DMS114 treated with DMSO at 0.1 percent for 48 hours (cell line): ENCODE data around the gene MAGEA9.
"Not testable (repeated sequence)": the region's sequence is repeated elsewhere in the genome, so short reads cannot be mapped to it uniquely, and the experiment has no call there.

Source experiments
- DNase-seq: peaks from one replicate; lab custom pipeline; 2025; ENCODE audit not compliant: unreplicated experiment; lab: John Stamatoyannopoulos, UW

The MAGEA9 gene

GRCh38 chrX:149807747-149808458, 26.2 kb downstream of the MAGEA9 start:
- no peak for DNase-seq

DNA sequence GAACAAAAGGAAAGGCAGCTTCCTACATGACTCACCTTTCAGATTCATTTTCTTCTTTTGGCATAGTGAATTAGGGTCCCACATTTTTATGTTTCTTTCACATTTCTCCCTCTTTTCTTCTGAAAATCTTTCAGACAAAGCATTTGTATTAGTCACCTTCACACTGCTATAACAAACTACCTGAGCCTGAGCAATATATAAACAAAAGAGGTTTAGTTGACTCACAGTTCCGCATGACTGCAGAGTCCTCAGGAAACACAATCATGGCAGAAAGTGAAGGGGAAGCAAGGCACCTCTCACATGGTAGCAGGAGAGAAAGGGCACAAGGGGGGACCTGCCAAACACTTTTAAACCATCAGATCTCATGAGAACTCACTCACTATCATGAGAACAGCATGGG, 36.9 kb downstream of the MAGEA9 start:
- DNase-seq, result no peak

GRCh38 chrX:149819371-149819770, 37.6 kb downstream of the MAGEA9 start:
- DNase-seq, result no peak

DNA sequence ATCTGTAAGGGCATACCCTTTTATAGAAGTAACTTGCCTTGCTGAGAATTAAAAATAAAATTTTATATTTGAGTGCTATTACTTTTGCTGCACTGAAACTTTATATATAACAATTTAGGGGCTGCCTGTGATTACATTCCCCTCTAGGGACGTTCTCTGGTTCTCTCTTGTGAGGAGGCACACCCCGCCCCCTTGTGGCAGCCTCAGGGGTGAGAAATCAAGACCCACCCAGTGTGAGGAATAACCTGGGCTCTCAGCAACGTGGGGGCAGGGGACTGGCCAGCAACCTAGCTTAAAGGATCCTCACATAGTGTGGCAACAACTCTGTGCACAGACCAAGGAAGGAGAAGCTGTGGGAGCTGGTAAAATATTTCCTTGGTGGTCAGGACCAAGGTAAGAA, 43.7 kb downstream of the MAGEA9 start:
- no peak for DNase-seq

DNA sequence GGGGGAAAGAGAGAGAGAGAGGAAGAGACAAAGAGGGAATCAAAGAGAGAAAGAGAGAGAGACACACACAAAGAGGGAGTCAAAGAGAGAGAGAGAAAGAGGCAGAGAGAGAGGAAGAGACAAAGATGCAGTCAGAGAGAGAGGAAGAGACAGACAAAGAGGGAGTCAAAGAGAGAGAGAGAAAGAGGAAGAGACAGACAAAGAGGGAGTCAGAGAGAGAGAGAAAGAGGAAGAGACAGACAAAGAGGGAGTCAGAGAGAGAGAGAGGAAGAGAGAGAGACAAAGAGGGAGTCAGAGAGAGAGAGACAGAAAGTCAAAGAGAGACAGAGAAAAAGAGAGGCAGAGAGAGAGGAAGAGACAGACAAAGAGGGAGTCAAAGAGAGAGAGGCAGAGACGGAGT, 45.5 kb downstream of the MAGEA9 start:
- no peak for DNase-seq

GRCh38 chrX:149829751-149830191, 48.0 kb downstream of the MAGEA9 start:
- DNase-seq, result no peak

- DNase-seq, result no peak
These were observed 48.6 kb downstream of the MAGEA9 start for GRCh38 chrX:149830192-149830873.

DNA sequence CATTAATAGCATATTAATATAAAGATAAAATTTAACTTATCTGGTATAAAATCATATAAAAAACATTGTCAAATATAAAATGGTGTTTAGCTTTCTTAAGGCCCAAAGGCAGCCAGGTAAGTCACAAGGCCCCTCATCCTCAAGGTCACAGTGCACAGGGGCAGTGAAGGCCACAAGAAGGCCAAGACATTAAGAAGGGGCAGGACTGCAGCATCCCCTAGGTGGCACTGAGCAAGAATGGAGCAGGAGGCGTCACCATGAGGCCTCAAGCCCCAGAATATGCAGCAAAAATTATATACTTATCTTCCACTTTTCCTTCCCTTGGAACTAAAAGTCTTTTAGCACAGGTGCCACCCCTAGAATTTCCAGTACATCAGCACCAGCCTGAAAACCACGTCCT, 49.7 kb downstream of the MAGEA9 start:
- no peak for DNase-seq

DNA sequence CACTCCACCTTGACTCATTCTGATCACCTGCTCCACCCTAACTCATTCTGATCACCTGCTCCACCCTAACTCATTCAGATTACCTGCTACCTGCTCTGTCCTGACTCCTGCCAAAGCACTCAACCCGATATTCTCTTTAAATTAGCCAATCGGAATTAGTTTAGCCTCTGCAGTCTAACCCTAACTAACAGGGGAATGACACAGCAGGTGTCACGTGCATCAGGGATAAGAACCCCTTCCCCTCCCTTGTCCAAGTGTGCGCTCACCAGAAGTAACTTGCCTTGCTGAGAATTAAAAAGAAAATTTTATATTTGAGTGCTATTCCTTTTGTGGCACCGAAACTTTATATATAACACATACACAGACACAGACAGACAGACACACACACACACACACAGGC, 55.0 kb downstream of the MAGEA9 start:
- not testable (repeated sequence) for DNase-seq

DNA sequence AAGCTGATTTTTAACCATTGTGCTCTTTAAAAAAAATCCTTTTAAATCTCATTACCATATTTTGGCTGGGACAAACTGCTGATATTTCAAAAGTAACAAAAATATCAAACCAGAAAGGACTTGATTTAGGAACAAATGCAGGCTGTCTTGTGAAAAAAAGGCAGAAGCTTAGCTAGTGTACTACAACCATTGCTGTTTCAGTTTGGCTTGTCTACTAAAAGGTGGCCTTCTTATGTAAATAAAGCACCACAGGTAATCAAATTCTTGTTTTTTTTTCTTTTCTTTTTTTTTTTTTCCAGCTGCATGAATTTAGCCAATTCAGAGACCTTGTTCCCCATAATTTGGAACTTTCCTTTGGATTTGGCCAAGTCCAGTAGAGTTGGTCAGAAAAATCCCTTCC, 55.4 kb downstream of the MAGEA9 start:
- no peak for DNase-seq
